Activated naive CD4-positive, alpha-beta T cell treated with anti-CD3 and anti-CD28 coated beads, Interleukin-2, amount 10 ng/mL, durations not matched to agents 7 days and 5 days (primary cell): Measurements from ENCODE around the gene NLK.

Experiments used
- CTCF ChIA-PET: fragments of 350-600 bp; sonication (Branson Sonifier 250); formaldehyde crosslinking; loops from one replicate; lab custom pipeline; 2021; ENCODE audit warnings: antibody characterized with exemption; lab: Charles Lee
- DNase-seq: peaks from one replicate; pipeline ENCODE4 v3.0.0-alpha.2; 2020
- H3K27ac Mint-ChIP-seq: one replicate; pipeline ENCODE4 v1.8.0; 2021; ENCODE audit warnings: mild to moderate bottlenecking, moderate library complexity, mixed read lengths
- H3K27me3 Mint-ChIP-seq: one replicate; pipeline ENCODE4 v1.8.0; 2021; ENCODE audit warnings: mild to moderate bottlenecking, mixed read lengths
- H3K36me3 Mint-ChIP-seq: one replicate; pipeline ENCODE4 v1.8.0; 2021; ENCODE audit warnings: mixed read lengths
- H3K4me1 Mint-ChIP-seq: one replicate; pipeline ENCODE4 v1.8.0; 2021; ENCODE audit warnings: mixed read lengths
- H3K4me3 Mint-ChIP-seq: one replicate; pipeline ENCODE4 v1.8.0; 2021; ENCODE audit warnings: mild to moderate bottlenecking, moderate library complexity, mixed read lengths
- H3K9me3 Mint-ChIP-seq: one replicate; pipeline ENCODE4 v1.8.0; 2021; ENCODE audit warnings: mixed read lengths

The NLK gene

GRCh38 chr17:28119560-28119959 is 77.1 kb downstream of the NLK start:
- CTCF ChIA-PET, result no interaction called here
- H3K27me3 Mint-ChIP-seq, result no peaks in the 10 kb centered on the region

GRCh38 chr17:28120766-28121165 is 78.3 kb downstream of the NLK start:
- Mint-ChIP-seq H3K9me3 (no peaks in the 10 kb centered on the region), H3K4me1 (peaks cover 28% of the 10 kb centered on the region), H3K36me3 (peaks cover 5% of the 10 kb centered on the region), H3K4me3 (no peak overlapping the region), H3K27ac (no peak overlapping the region), H3K27me3 (no peaks in the 10 kb centered on the region)
- CTCF ChIA-PET, result no interaction called here
- no peak for DNase-seq

More at GRCh38 chr17:28119560-28119959, 77.1 kb downstream of the NLK start:
- H3K9me3 Mint-ChIP-seq, result no peaks in the 10 kb centered on the region
- H3K4me1 Mint-ChIP-seq, result peaks cover 29% of the 10 kb centered on the region
- H3K27ac Mint-ChIP-seq, result no peak overlapping the region
- no peak for DNase-seq
- H3K4me3 Mint-ChIP-seq, result no peak overlapping the region
- peaks cover 4% of the 10 kb centered on the region for H3K36me3 Mint-ChIP-seq

GRCh38 chr17:28124962-28125361 is 82.5 kb downstream of the NLK start:
- CTCF ChIA-PET, result interaction anchor here (0.6 kb wide), 1 partner anchor 213 kb away, joined by 3 read pairs; no protein-coding TSS in a partner anchor
- Mint-ChIP-seq H3K27me3 (no peaks in the 10 kb centered on the region), H3K36me3 (peaks cover 5% of the 10 kb centered on the region), H3K27ac (no peak overlapping the region), H3K4me1 (no peaks in the 10 kb centered on the region), H3K4me3 (no peak overlapping the region), H3K9me3 (no peaks in the 10 kb centered on the region)
- no peak for DNase-seq

- Mint-ChIP-seq H3K27me3 (no peaks in the 10 kb centered on the region), H3K4me3 (no peak overlapping the region), H3K36me3 (peaks cover 5% of the 10 kb centered on the region), H3K27ac (no peak overlapping the region), H3K9me3 (no peaks in the 10 kb centered on the region), H3K4me1 (no peaks in the 10 kb centered on the region)
- no peak for DNase-seq
- CTCF ChIA-PET, result interaction anchor here (0.6 kb wide), 1 partner anchor 212 kb away, joined by 3 read pairs; no protein-coding TSS in a partner anchor
Measured at GRCh38 chr17:28125526-28126378, 83.3 kb downstream of the NLK start.

- no peaks in the 10 kb centered on the region for H3K27me3 Mint-ChIP-seq
- CTCF ChIA-PET, result no interaction called here
- no peak overlapping the region for H3K4me3 Mint-ChIP-seq
- H3K9me3 Mint-ChIP-seq, result no peaks in the 10 kb centered on the region
- no peaks in the 10 kb centered on the region for H3K4me1 Mint-ChIP-seq
- H3K27ac Mint-ChIP-seq, result no peak overlapping the region
- no peak for DNase-seq
- H3K36me3 Mint-ChIP-seq, result peaks cover 11% of the 10 kb centered on the region
Measured at GRCh38 chr17:28127196-28127595, 84.7 kb downstream of the NLK start.

GRCh38 chr17:28128779-28129178 is 86.3 kb downstream of the NLK start:
- Mint-ChIP-seq H3K4me1 (no peaks in the 10 kb centered on the region), H3K4me3 (no peak overlapping the region), H3K36me3 (peaks cover 7% of the 10 kb centered on the region), H3K27ac (no peak overlapping the region), H3K9me3 (no peaks in the 10 kb centered on the region), H3K27me3 (no peaks in the 10 kb centered on the region)
- DNase-seq, result no peak
- CTCF ChIA-PET, result no interaction called here

GRCh38 chr17:28130472-28130871 is 88.0 kb downstream of the NLK start:
- DNase-seq, result no peak
- H3K36me3 Mint-ChIP-seq, result peaks cover 7% of the 10 kb centered on the region
- CTCF ChIA-PET, result no interaction called here
- no peaks in the 10 kb centered on the region for H3K9me3 Mint-ChIP-seq
- no peak overlapping the region for H3K4me3 Mint-ChIP-seq
- H3K4me1 Mint-ChIP-seq, result no peaks in the 10 kb centered on the region
- no peaks in the 10 kb centered on the region for H3K27me3 Mint-ChIP-seq
- no peak overlapping the region for H3K27ac Mint-ChIP-seq

- no peak for DNase-seq
- no peaks in the 10 kb centered on the region for H3K27me3 Mint-ChIP-seq
- CTCF ChIA-PET, result no interaction called here
Measured at GRCh38 chr17:28131599-28131998, 89.1 kb downstream of the NLK start.

GRCh38 chr17:28133562-28133970 is 91.1 kb downstream of the NLK start:
- Mint-ChIP-seq H3K4me1 (no peaks in the 10 kb centered on the region), H3K27me3 (no peaks in the 10 kb centered on the region), H3K36me3 (peaks cover 5% of the 10 kb centered on the region), H3K4me3 (no peak overlapping the region), H3K9me3 (no peaks in the 10 kb centered on the region), H3K27ac (no peak overlapping the region)
- DNase-seq, result no peak
- CTCF ChIA-PET, result no interaction called here

More at GRCh38 chr17:28131599-28131998, 89.1 kb downstream of the NLK start:
- Mint-ChIP-seq H3K9me3 (no peaks in the 10 kb centered on the region), H3K27ac (no peak overlapping the region), H3K4me3 (no peak overlapping the region), H3K4me1 (no peaks in the 10 kb centered on the region), H3K36me3 (peaks cover 5% of the 10 kb centered on the region)

GRCh38 chr17:28136923-28137322 is 94.4 kb downstream of the NLK start:
- CTCF ChIA-PET, result no interaction called here
- Mint-ChIP-seq H3K27me3 (no peaks in the 10 kb centered on the region), H3K4me1 (no peaks in the 10 kb centered on the region), H3K36me3 (peaks cover 3% of the 10 kb centered on the region), H3K9me3 (no peaks in the 10 kb centered on the region), H3K4me3 (no peak overlapping the region), H3K27ac (no peak overlapping the region)
- no peak for DNase-seq

- H3K27ac Mint-ChIP-seq, result no peak overlapping the region
- H3K9me3 Mint-ChIP-seq, result no peaks in the 10 kb centered on the region
- CTCF ChIA-PET, result no interaction called here
Measured at GRCh38 chr17:28139822-28140221, 97.3 kb downstream of the NLK start.

GRCh38 chr17:28141313-28141712 is 98.8 kb downstream of the NLK start:
- H3K4me1 Mint-ChIP-seq, result no peaks in the 10 kb centered on the region
- DNase-seq, result no peak
- CTCF ChIA-PET, result no interaction called here

More at GRCh38 chr17:28139822-28140221, 97.3 kb downstream of the NLK start:
- H3K4me1 Mint-ChIP-seq, result no peaks in the 10 kb centered on the region
- no peak for DNase-seq
- H3K36me3 Mint-ChIP-seq, result peaks cover 4% of the 10 kb centered on the region
- no peak overlapping the region for H3K4me3 Mint-ChIP-seq
- no peaks in the 10 kb centered on the region for H3K27me3 Mint-ChIP-seq

GRCh38 chr17:28141773-28142172 is 99.3 kb downstream of the NLK start:
- Mint-ChIP-seq H3K9me3 (no peaks in the 10 kb centered on the region), H3K4me1 (no peaks in the 10 kb centered on the region), H3K27me3 (no peaks in the 10 kb centered on the region), H3K36me3 (peaks cover 4% of the 10 kb centered on the region), H3K27ac (no peak overlapping the region), H3K4me3 (no peak overlapping the region)
- CTCF ChIA-PET, result no interaction called here
- no peak for DNase-seq

More at GRCh38 chr17:28141313-28141712, 98.8 kb downstream of the NLK start:
- H3K9me3 Mint-ChIP-seq, result no peaks in the 10 kb centered on the region
- H3K4me3 Mint-ChIP-seq, result no peak overlapping the region
- peaks cover 4% of the 10 kb centered on the region for H3K36me3 Mint-ChIP-seq
- no peaks in the 10 kb centered on the region for H3K27me3 Mint-ChIP-seq
- no peak overlapping the region for H3K27ac Mint-ChIP-seq

GRCh38 chr17:28142305-28142704 is 99.8 kb downstream of the NLK start:
- peaks cover 4% of the 10 kb centered on the region for H3K36me3 Mint-ChIP-seq
- DNase-seq, result no peak
- CTCF ChIA-PET, result no interaction called here
- no peak overlapping the region for H3K4me3 Mint-ChIP-seq
- H3K4me1 Mint-ChIP-seq, result no peaks in the 10 kb centered on the region
- H3K27me3 Mint-ChIP-seq, result no peaks in the 10 kb centered on the region
- H3K27ac Mint-ChIP-seq, result no peak overlapping the region
- H3K9me3 Mint-ChIP-seq, result no peaks in the 10 kb centered on the region

GRCh38 chr17:28144019-28144418 is 101.5 kb downstream of the NLK start:
- CTCF ChIA-PET, result interaction anchor here (0.7 kb wide), 1 partner anchor 106 kb away, joined by 3 read pairs; no protein-coding TSS in a partner anchor
- peaks cover 4% of the 10 kb centered on the region for H3K36me3 Mint-ChIP-seq
- H3K9me3 Mint-ChIP-seq, result no peaks in the 10 kb centered on the region
- H3K4me1 Mint-ChIP-seq, result no peaks in the 10 kb centered on the region
- DNase-seq, result no peak
- no peaks in the 10 kb centered on the region for H3K27me3 Mint-ChIP-seq
- no peak overlapping the region for H3K27ac Mint-ChIP-seq
- H3K4me3 Mint-ChIP-seq, result no peak overlapping the region
